K562 (cell line): ENCODE data around the gene MRPL58. TPM values are rescaled to one million over a fixed set of nuclear protein-coding genes. Genes with fewer than 3 reads are reported as not detected.

ENCODE experiments used
- ARID1B ChIP-seq: fragments of 450-650 bp; IDR thresholded peaks from 2 replicates; pipeline ENCODE4 v1.6.1; 2016; ENCODE audit warnings: antibody characterized with exemption, mild to moderate bottlenecking, inconsistent platforms
- ATF7 ChIP-seq: fragments of 450-650 bp; IDR thresholded peaks from 2 replicates; pipeline ENCODE4 v1.7.1; 2014; ENCODE audit warnings: mild to moderate bottlenecking, moderate library complexity
- BCOR ChIP-seq: fragments of 450-650 bp; IDR thresholded peaks from 2 replicates; pipeline ENCODE4 v1.6.1; 2016
- CREB5 ChIP-seq: fragments of 250-450 bp; sonication (Bioruptor Pico); IDR thresholded peaks from 2 replicates; pipeline ENCODE4 v1.5.0; 2020; ENCODE audit warnings: mild to moderate bottlenecking
- HDAC6 ChIP-seq: IDR thresholded peaks from 2 replicates; pipeline ENCODE4 v1.6.1; 2012; ENCODE audit warnings: low read depth, mild to moderate bottlenecking, control low read depth, inconsistent platforms, low read length, moderate library complexity
- NELFE ChIP-seq: IDR thresholded peaks from 2 replicates; pipeline ENCODE4 v1.6.1; 2011; ENCODE audit warnings: mild to moderate bottlenecking; ENCODE audit not compliant: insufficient read depth, insufficient read length
- RFX5 ChIP-seq: IDR thresholded peaks from 2 replicates; pipeline ENCODE4 v1.6.1; 2011; ENCODE audit warnings: low read depth, mild to moderate bottlenecking, improper control_type of control experiment, low read length
- RUNX1 ChIP-seq: sonication (generic); IDR thresholded peaks from 2 replicates; pipeline ENCODE4 v1.6.1; 2016; ENCODE audit warnings: antibody characterized with exemption, low read depth
- SAFB2 ChIP-seq: fragments of 200-400 bp; formaldehyde crosslinking; IDR thresholded peaks from 2 replicates; pipeline ENCODE4 v1.6.1; 2018; ENCODE audit warnings: borderline replicate concordance, low read length, low read depth, moderate library complexity; ENCODE audit not compliant: severe bottlenecking
- SMAD2 ChIP-seq: fragments of 150-350 bp; IDR thresholded peaks from 2 replicates; pipeline ENCODE4 v1.6.1; 2014; ENCODE audit warnings: low read depth, mild to moderate bottlenecking, low read length
- TAL1 ChIP-seq: fragments of 450-650 bp; IDR thresholded peaks from 2 replicates; pipeline ENCODE4 v1.6.1; 2016; ENCODE audit warnings: mild to moderate bottlenecking
- TBL1XR1 ChIP-seq, 2 experiments: IDR thresholded peaks; 2 replicates each; pipeline ENCODE4 v1.6.1; 2012; ENCODE audit warnings: improper control_type of control experiment in 2 of 2, low read length in 2 of 2, mild to moderate bottlenecking in 1 of 2
- ZC3H11A ChIP-seq: IDR thresholded peaks from 2 replicates; pipeline ENCODE4 v1.6.1; 2012; ENCODE audit warnings: low read depth, low read length, improper control_type of control experiment
- ZNF354B ChIP-seq: fragments of 250-450 bp; sonication (Bioruptor Pico); IDR thresholded peaks from 2 replicates; pipeline ENCODE4 v1.4.0; 2020
- ZNF589 ChIP-seq: fragments of 200-800 bp; sonication (Bioruptor generic); IDR thresholded peaks from 2 replicates; pipeline ENCODE4 v1.6.1; 2016; ENCODE audit warnings: low read depth, missing genetic modification characterization, missing compliant biosample characterization
- polyA plus RNA-seq, 8 experiments: library from polyadenylated mRNA; depleted of rRNA in 4 of 8; stranded (reverse) in 5 of 8; unstranded in 3 of 8; fragments of >200 nt; fragmentation: Nextera tagmentation in 2 of 8; fragmentation: Illumina TruSeq in 1 of 8; extraction: Ambion mirVana in 2 of 8; extraction: Trizol in 1 of 8; gene quantifications; 2 replicates each; pipeline versions ENCODE4 v1.2.1 to v1.2.3, GENCODE V29; 2011 to 2014; ENCODE audit warnings: inconsistent platforms in 1 of 8, missing spikeins in 1 of 8
- total RNA-seq, 7 experiments: library from RNA; depleted of rRNA in 6 of 7; stranded (reverse); fragments of >200 nt in 6 of 7; fragmentation: Illumina TruSeq in 2 of 7; extraction: Trizol in 2 of 7; gene quantifications; 2 replicates each; pipeline versions ENCODE4 v1.2.1 to v1.2.3, GENCODE V29; 2011 to 2021; ENCODE audit warnings: low replicate concordance in 1 of 7
- TF ChIP-seq, protein P1 (sequence below), 2 experiments: fragments of 450-650 bp in 1 of 2; sonication (generic) in 1 of 2; formaldehyde crosslinking in 1 of 2; IDR thresholded peaks; 2 replicates each; pipeline versions ENCODE4 v1.7.1 to v1.9.0; 2016 to 2022; ENCODE audit warnings: inconsistent platforms in 1 of 2, mild to moderate bottlenecking in 1 of 2, missing genetic modification reagents in 1 of 2
- TF ChIP-seq, protein P2 (sequence below): fragments of 250-450 bp; sonication (Bioruptor Pico); IDR thresholded peaks from 2 replicates; pipeline ENCODE4 v1.8.0; 2022; ENCODE audit warnings: moderate library complexity, mild to moderate bottlenecking, inconsistent platforms

The MRPL58 gene
- total and polyA plus RNA-seq, 9 of the 15 experiments (the other 6 are each of a cell fraction or from before 2014, with no cell fraction given), result 30.8 to 107 (median 72.4) TPM

DNA sequence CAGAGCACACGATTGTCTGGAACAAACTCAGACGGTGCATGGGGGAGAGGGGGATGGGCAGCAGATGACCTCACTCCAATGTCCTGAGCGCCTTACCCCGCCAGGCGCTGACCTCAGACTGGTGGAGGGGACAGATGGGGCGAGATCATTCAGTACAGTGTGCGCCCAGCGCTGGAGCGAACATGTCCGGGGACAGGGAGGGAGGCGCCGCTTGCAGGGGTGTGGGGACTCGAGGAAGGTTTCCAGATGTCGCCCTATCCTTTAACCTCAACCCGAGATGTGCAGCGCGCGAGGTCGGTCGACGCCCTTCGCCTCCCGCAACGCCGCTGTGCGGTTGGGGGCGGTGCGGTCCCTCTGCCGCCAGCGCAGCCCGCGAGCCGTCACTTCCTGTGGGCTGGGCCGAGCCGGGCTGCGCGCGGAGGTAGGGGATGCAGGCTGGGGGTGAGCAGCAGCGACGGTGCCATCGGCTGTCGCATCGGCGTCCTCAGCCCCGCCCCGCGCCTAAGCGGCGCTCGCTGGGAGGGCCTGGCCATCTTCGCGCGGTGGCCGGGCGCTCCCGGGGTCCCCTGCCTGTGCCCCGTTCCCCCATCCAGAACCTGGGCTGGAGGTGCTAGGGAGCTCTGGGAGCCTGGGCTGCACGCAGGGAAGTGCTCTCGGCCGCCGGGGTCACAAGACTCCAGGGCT lies 30.3 kb upstream of the MRPL58 start (continued):
- TF ChIP-seq, protein P1, sequence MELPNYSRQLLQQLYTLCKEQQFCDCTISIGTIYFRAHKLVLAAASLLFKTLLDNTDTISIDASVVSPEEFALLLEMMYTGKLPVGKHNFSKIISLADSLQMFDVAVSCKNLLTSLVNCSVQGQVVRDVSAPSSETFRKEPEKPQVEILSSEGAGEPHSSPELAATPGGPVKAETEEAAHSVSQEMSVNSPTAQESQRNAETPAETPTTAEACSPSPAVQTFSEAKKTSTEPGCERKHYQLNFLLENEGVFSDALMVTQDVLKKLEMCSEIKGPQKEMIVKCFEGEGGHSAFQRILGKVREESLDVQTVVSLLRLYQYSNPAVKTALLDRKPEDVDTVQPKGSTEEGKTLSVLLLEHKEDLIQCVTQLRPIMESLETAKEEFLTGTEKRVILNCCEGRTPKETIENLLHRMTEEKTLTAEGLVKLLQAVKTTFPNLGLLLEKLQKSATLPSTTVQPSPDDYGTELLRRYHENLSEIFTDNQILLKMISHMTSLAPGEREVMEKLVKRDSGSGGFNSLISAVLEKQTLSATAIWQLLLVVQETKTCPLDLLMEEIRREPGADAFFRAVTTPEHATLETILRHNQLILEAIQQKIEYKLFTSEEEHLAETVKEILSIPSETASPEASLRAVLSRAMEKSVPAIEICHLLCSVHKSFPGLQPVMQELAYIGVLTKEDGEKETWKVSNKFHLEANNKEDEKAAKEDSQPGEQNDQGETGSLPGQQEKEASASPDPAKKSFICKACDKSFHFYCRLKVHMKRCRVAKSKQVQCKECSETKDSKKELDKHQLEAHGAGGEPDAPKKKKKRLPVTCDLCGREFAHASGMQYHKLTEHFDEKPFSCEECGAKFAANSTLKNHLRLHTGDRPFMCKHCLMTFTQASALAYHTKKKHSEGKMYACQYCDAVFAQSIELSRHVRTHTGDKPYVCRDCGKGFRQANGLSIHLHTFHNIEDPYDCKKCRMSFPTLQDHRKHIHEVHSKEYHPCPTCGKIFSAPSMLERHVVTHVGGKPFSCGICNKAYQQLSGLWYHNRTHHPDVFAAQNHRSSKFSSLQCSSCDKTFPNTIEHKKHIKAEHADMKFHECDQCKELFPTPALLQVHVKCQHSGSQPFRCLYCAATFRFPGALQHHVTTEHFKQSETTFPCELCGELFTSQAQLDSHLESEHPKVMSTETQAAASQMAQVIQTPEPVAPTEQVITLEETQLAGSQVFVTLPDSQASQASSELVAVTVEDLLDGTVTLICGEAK (IDR thresholded peaks at IDR 0.05), result no peak; the same call in none of the 2 replicates
- TF ChIP-seq, protein P1 (CRISPR knock-in tag; IDR thresholded peaks at IDR 0.05), result no peak
- TF ChIP-seq ZNF589 (CRISPR knock-in tag) (0 out of 2 replicates have a peak, but pooled peaks have one; percentile 28), TAL1 (no peak), NELFE (no peak), RFX5 (no peak), HDAC6 (no peak), SMAD2 (no peak), RUNX1 (0 out of 2 replicates have a peak, but pooled peaks have one; percentile 17), SAFB2 (no peak), ATF7 (peak; percentile 99), ZNF354B (CRISPR knock-in tag) (no peak), CREB5 (no peak), ARID1B (peak; percentile 76), BCOR (peak; percentile 54; the same call in 1 of the 2 replicates), ZC3H11A (no peak), TBL1XR1 (IDR thresholded peaks at IDR 0.05; ENCODE audit: low read length in 2 of 2) (peak in 1 of 2 experiments; percentile 45; a peak in 2 of 4 replicates)
- TF ChIP-seq, protein P2, sequence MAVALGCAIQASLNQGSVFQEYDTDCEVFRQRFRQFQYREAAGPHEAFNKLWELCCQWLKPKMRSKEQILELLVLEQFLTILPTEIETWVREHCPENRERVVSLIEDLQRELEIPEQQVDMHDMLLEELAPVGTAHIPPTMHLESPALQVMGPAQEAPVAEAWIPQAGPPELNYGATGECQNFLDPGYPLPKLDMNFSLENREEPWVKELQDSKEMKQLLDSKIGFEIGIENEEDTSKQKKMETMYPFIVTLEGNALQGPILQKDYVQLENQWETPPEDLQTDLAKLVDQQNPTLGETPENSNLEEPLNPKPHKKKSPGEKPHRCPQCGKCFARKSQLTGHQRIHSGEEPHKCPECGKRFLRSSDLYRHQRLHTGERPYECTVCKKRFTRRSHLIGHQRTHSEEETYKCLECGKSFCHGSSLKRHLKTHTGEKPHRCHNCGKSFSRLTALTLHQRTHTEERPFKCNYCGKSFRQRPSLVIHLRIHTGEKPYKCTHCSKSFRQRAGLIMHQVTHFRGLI (CRISPR knock-in tag), result no peak
